ENCODE measurements around the gene TBC1D22A.

The TBC1D22A gene

DNA sequence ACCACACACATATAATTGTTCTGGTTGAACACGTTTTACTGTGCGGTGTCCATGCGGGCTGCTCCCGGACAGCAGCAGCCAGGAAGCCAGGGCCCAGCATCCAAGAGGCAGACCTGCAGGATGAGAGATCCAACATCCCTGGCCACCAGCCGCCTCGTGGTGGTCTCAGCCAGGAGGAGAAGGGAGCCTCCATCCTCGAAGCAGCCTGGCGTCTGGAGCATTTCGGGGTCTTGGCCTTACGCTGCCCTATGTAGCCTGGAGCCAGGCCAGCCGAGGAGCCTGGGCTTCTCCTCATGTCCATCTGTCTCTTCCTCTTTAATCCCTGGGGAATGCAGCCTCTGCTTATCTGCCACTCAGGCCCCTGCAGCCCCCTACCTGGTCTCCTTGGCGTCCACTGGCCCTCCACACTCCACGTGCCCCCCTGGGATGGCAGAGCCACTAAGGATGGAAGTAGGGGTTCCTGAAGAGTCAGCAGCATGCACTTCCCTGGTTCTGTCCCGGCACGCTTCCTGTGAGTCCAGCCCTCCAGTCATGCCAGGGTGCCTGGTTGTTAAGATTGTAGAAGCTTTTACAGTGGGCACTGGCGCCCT lies 253.2 kb downstream of the TBC1D22A start:
- no peak for DNase-seq (ENCODE audit: low read depth)
- TF ChIP-seq, protein P1, sequence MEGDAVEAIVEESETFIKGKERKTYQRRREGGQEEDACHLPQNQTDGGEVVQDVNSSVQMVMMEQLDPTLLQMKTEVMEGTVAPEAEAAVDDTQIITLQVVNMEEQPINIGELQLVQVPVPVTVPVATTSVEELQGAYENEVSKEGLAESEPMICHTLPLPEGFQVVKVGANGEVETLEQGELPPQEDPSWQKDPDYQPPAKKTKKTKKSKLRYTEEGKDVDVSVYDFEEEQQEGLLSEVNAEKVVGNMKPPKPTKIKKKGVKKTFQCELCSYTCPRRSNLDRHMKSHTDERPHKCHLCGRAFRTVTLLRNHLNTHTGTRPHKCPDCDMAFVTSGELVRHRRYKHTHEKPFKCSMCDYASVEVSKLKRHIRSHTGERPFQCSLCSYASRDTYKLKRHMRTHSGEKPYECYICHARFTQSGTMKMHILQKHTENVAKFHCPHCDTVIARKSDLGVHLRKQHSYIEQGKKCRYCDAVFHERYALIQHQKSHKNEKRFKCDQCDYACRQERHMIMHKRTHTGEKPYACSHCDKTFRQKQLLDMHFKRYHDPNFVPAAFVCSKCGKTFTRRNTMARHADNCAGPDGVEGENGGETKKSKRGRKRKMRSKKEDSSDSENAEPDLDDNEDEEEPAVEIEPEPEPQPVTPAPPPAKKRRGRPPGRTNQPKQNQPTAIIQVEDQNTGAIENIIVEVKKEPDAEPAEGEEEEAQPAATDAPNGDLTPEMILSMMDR (IDR thresholded peaks at IDR 0.05; ENCODE audit: control insufficient read depth, extremely low read depth, insufficient read depth), result no peak
- H3K4me3 ChIP-seq (ENCODE audit: low read depth, low read length), result no peak overlapping the region

DNA sequence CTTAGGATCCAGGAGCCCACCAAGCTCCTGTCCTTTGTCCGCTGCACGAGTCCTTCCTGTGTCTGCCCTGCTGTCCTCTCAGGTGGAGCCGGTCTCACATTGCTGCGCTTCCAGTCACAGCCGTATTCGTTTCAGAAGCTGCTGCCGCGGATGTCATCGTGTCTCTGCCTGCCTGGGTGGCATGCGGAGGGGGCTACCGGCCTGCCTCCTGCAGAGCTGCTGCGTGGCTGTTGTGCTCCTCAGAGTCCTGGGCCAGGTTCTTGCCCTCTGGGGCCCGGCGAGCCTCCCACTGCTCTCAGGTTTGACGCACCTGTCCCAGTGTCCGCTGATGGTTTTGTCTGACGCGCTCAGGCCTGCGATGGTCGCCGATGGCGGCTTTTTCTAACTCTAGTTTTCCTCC lies 254.2 kb downstream of the TBC1D22A start:
- DNase-seq (ENCODE audit: low read depth), result no peak
- H3K4me3 ChIP-seq (ENCODE audit: low read depth, low read length), result no peak overlapping the region
- TF ChIP-seq, protein P1 (IDR thresholded peaks at IDR 0.05; ENCODE audit: control insufficient read depth, extremely low read depth, insufficient read depth), result no peak

DNA sequence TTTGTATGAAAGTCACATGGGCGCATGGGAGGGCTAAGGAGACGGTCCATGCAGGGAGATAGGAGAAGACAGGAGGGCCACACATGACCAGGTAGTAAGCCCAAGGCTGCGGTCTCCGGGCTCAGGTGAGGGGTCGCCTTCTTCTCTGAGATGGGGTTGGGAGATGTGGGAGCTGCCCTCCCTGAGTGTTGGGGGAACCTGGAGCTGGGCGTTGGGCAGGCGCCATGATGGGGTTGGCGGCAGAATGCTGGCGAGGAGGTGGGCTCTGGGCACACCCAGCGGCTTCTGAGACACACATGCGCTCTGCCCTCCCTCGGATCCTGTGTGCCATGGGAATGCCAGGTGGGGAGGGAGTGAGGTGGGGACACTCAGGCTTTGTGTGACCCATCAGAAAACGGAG lies 254.8 kb downstream of the TBC1D22A start:
- TF ChIP-seq, protein P1 (IDR thresholded peaks at IDR 0.05; ENCODE audit: control insufficient read depth, extremely low read depth, insufficient read depth), result no peak
- DNase-seq (ENCODE audit: low read depth), result no peak
- H3K4me3 ChIP-seq (ENCODE audit: low read depth, low read length), result no peak overlapping the region

DNA sequence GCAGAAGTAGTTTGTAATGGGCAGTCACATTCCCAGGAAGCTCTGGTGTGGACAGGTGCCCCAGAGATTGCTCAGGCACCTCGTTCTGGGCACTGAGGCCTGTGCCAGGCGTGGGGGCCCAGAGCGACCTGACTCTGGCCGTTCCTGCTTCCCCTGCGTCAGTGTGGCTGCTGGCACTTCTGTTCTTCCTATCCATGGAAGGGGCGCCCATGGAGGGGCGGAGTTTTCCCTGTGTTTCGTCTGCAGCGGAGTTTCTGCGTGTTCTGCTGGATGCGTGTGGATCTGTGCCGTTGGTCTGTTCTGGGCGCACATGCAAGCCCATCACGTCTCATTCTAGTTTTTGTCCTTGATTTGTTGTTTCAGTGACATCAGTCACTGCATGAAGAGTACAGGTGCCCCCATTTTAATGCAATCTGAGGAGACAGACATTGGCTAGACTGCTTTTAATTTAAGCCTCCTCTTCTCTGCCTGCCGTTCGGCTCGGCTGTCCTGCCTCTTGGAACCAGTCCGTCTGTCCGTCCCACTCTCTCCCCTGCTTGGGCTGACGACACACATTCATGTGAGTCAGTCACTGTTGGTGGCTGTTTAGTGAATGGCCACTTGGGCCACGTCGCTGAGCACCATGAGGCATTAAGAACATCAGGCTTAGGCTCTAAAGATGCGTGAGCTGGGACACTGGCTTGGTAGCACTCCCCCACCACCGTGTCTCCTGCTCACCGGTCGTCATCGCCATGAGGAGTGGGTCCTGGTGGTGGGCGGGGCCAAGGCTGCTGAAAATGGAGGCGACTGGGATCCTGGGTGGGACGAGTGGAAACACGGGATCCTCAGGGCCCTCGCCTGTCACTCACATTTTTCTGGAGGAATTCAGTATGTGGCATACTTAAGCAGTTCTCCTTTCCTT lies 255.8 kb downstream of the TBC1D22A start:
- no peak overlapping the region for H3K4me3 ChIP-seq (ENCODE audit: low read depth, low read length)
- no peak for DNase-seq (ENCODE audit: low read depth)
- TF ChIP-seq, protein P1 (IDR thresholded peaks at IDR 0.05; ENCODE audit: control insufficient read depth, extremely low read depth, insufficient read depth), result no peak

DNA sequence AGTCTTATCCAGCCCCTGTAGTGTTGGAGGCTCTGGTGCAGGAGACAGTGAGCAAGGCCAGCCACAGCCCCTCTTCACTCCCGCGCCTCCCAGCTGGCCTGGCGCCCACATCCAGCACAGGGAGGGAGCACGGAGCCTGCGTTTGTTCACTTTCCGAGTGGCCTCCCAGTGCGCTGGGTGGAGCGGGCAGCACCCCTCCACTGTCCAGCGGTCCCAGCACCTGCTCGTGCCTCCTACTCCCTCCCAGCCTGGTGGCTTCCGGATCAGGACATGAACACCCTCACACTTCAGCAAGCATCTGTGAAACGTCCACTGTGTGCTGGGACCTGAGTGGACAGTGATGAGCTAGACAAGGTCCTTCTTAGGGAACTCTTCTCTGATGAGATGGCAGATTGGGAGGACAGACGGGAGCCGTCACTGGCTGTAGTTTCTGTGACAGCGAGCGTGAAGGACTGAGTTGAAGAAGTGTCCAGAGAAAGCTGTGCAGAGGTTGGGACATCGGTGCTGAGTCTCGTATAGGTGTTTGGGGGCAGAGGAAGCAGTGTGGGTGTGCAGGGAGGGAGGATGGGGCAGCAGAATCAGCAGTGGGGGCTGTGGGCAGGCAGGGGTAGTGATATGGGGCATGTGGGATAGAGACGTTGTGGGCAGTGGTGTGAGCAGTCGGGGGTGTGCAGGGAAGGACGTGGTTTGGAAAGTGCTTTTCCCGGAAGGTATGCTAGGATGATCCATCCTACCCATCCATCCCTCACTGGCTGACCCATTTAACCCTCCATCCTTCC lies 256.8 kb downstream of the TBC1D22A start:
- H3K4me3 ChIP-seq (ENCODE audit: low read depth, low read length), result no peak overlapping the region
- TF ChIP-seq, protein P1 (IDR thresholded peaks at IDR 0.05; ENCODE audit: control insufficient read depth, extremely low read depth, insufficient read depth), result no peak
- DNase-seq (ENCODE audit: low read depth), result no peak

DNA sequence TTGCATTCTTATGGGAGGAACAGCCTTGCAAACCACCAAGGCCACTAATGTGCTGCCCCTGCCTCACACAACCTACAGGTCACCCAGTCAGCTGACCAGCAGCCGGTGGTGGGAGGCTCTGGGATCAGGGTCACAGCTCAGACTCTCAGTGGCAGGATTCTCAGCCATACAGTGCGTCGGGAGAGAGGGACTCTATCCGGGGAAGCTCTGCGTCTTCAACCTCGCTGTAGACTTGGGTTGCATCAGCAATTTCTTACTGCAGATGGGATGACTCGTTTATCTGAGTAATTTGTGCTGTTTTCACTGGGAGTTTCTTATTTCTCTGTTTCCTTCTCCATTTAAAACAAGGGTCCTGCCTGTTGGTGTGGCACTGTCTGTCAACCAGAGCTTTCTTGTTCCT lies 257.7 kb downstream of the TBC1D22A start:
- DNase-seq (ENCODE audit: low read depth), result no peak

More for the DNA sequence above, 257.7 kb downstream of the TBC1D22A start:
- no peak overlapping the region for H3K4me3 ChIP-seq (ENCODE audit: low read depth, low read length)
- TF ChIP-seq, protein P1 (IDR thresholded peaks at IDR 0.05; ENCODE audit: control insufficient read depth, extremely low read depth, insufficient read depth), result no peak
